Measurements from ENCODE around the gene WNT9A. TPM values are rescaled to one million over a fixed set of nuclear protein-coding genes. Genes with fewer than 3 reads are reported as not detected.

Gene WNT9A
- total and polyA plus RNA-seq, 4 donors = 0.03 to 0.08 TPM; not detected in 2

- WGBS = 78% methylated on average over 6 of the region's 6 CpGs
- no peak for TF ChIP-seq NR2F2 (IDR thresholded peaks at IDR 0.05)
- TF ChIP-seq TAF1 (conservative IDR thresholded peaks at IDR 0.05) = no peak
- TF ChIP-seq CTCF (IDR thresholded peaks at IDR 0.05; ENCODE audit: low read depth, low read length, missing input control) = no peak
- no peak for TF ChIP-seq RXRA (IDR thresholded peaks at IDR 0.05)
- TF ChIP-seq GABPA (IDR thresholded peaks at IDR 0.05 in 1 of 2, conservative IDR thresholded peaks at IDR 0.05 in 1 of 2) = no peak
- no peak for TF ChIP-seq HNF4A (conservative IDR thresholded peaks at IDR 0.05)
- Histone ChIP-seq H3K36me3 (ENCODE audit: control insufficient read depth in 4 of 4, insufficient read depth in 3 of 4, low read depth in 1 of 4, low read length in 3 of 4) (no peaks in the 10 kb centered on the region), H3K27me3 (ENCODE audit: control insufficient read depth in 4 of 4, insufficient read depth in 4 of 4, low read length in 3 of 4) (no peaks in the 10 kb centered on the region), H3K4me3 (ENCODE audit: low read depth in 1 of 3, low read length in 3 of 3) (no peak overlapping the region), H3K9ac (ENCODE audit: low read depth in 1 of 2, low read length in 2 of 2) (no peak overlapping the region), H3K27ac (ENCODE audit: low read depth in 1 of 2, low read length in 2 of 2) (no peak overlapping the region), H3K4me1 (ENCODE audit: control insufficient read depth in 4 of 4, insufficient read depth in 4 of 4, low read length in 3 of 4) (no peaks in the 10 kb centered on the region), H3K9me3 (ENCODE audit: control insufficient read depth in 4 of 4, low read length in 3 of 4) (no peaks in the 10 kb centered on the region)
- peak; percentile 30 for DNase-seq (ENCODE audit: low spot score)
Measured at GRCh38 chr1:227897704-227898438, 49.9 kb downstream of the WNT9A start.

GRCh38 chr1:227896710-227897655 lies 50.7 kb downstream of the WNT9A start:
- H3K27me3 ChIP-seq (ENCODE audit: control insufficient read depth in 4 of 4, insufficient read depth in 4 of 4, low read length in 3 of 4) = no peaks in the 10 kb centered on the region
- no peaks in the 10 kb centered on the region for H3K36me3 ChIP-seq (ENCODE audit: control insufficient read depth in 4 of 4, insufficient read depth in 3 of 4, low read depth in 1 of 4, low read length in 3 of 4)
- no peaks in the 10 kb centered on the region for H3K9me3 ChIP-seq (ENCODE audit: control insufficient read depth in 4 of 4, low read length in 3 of 4)
- no peaks in the 10 kb centered on the region for H3K4me1 ChIP-seq (ENCODE audit: control insufficient read depth in 4 of 4, insufficient read depth in 4 of 4, low read length in 3 of 4)
- WGBS = 93% methylated on average over 9 of the region's 9 CpGs
- DNase-seq (ENCODE audit: low spot score) = peak; percentile 30
- H3K4me3 ChIP-seq (ENCODE audit: low read depth in 1 of 3, low read length in 3 of 3) = no peak overlapping the region
- no peak overlapping the region for H3K9ac ChIP-seq (ENCODE audit: low read depth in 1 of 2, low read length in 2 of 2)
- no peak for TF ChIP-seq REST (IDR thresholded peaks at IDR 0.05)
- TF ChIP-seq EGR1 (IDR thresholded peaks at IDR 0.05; ENCODE audit: low read depth in 2 of 2) = no peak
- TF ChIP-seq CTCF (IDR thresholded peaks at IDR 0.05; ENCODE audit: low read depth, low read length, missing input control) = no peak
- TF ChIP-seq HNF4A (conservative IDR thresholded peaks at IDR 0.05) = no peak
- TF ChIP-seq FOXA2 (IDR thresholded peaks at IDR 0.05) = no peak
- no peak for TF ChIP-seq GABPA (IDR thresholded peaks at IDR 0.05 in 1 of 2, conservative IDR thresholded peaks at IDR 0.05 in 1 of 2)
- no peak overlapping the region for H3K27ac ChIP-seq (ENCODE audit: low read depth in 1 of 2, low read length in 2 of 2)
